ENCODE data around the gene FTCD.
A peak's percentile ranks its signal among the peaks of the same experiment; 100 is the strongest.

Gene FTCD

DNA sequence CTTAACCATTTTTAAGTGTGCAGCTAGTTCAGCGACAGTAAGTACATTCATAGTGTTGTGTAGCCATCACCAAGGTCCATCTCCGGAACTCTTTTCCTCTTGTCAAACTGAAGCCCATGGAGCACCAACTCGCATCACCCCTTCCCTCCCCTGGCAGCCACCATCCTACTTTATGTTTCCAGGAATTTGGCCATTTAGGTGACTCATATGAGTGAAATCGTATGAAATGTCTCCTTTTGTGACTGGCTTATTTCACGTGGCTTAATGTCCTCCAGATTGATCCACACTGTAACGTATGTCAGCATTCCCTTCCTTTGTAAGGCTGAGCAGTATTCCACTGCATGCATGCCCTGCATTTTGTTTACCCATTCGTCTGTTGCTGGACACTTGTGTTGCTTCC is 55.0 kb downstream of the FTCD start:
- H3K4me3 ChIP-seq (ENCODE audit: low read length), result peak overlapping the region; percentile 92
- H3K9me3 ChIP-seq (ENCODE audit: control insufficient read depth, low read length), result no peaks in the 10 kb centered on the region
- peak overlapping the region; percentile 99 for H3K9ac ChIP-seq (ENCODE audit: low read length)
- H3K36me3 ChIP-seq (ENCODE audit: control insufficient read depth, insufficient read depth, low read length, severe bottlenecking), result peaks cover 16% of the 10 kb centered on the region
- peak; percentile 81 for DNase-seq (ENCODE audit: low read depth)
- H3K4me1 ChIP-seq (ENCODE audit: control insufficient read depth, insufficient read depth, low read length), result peaks cover 56% of the 10 kb centered on the region
- H3K27me3 ChIP-seq (replicated peaks; ENCODE audit: control insufficient read depth, insufficient read depth, low read length), result no peaks in the 10 kb centered on the region

DNA sequence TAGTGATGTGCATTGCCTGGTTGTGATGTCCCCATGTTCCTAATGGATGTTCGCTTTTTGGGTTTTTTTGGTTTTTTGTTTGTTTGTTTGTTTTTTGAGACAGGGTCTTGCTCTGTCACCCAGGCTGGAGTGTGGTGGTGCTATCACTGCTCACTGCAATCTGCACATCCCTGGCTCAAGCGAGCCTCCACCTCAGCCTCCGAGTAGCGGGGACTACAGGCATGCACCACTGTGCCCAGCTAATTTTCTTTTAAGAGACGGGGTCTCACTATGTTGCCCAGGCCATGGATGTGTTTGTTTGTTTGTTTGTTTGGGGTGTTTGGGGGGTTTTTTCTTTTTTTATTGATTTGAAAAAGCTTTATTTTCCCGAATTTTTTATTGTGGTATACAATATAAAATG is 55.4 kb downstream of the FTCD start:
- H3K36me3 ChIP-seq (ENCODE audit: control insufficient read depth, insufficient read depth, low read length, severe bottlenecking), result peaks cover 16% of the 10 kb centered on the region
- H3K9ac ChIP-seq (ENCODE audit: low read length), result peak overlapping the region; percentile 99
- no peaks in the 10 kb centered on the region for H3K9me3 ChIP-seq (ENCODE audit: control insufficient read depth, low read length)
- DNase-seq (ENCODE audit: low read depth), result no peak
- peaks cover 57% of the 10 kb centered on the region for H3K4me1 ChIP-seq (ENCODE audit: control insufficient read depth, insufficient read depth, low read length)
- no peaks in the 10 kb centered on the region for H3K27me3 ChIP-seq (replicated peaks; ENCODE audit: control insufficient read depth, insufficient read depth, low read length)
- peak overlapping the region; percentile 92 for H3K4me3 ChIP-seq (ENCODE audit: low read length)

DNA sequence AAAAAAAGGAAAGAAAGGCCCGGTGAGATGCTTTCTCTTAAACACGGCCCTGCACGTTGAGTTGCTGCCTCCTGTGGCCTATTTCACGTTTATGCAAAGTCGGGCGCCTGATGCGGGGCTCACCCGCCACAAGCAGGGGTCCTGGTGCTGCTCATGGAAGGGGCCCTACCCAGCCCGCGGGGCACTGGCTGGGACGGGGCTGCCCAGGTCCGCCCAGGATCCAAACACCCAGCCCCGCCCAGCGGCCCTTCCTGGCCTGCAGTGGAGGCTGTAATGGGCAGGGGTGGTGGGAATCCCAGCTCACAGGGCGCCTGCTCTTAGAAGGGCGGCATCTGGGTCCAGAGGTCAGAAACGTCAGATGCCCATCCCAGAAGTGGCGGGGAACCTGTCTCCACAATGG is 55.9 kb downstream of the FTCD start:
- H3K9me3 ChIP-seq (ENCODE audit: control insufficient read depth, low read length), result no peaks in the 10 kb centered on the region
- H3K36me3 ChIP-seq (ENCODE audit: control insufficient read depth, insufficient read depth, low read length, severe bottlenecking), result peaks cover 10% of the 10 kb centered on the region
- H3K9ac ChIP-seq (ENCODE audit: low read length), result peak overlapping the region; percentile 99
- peak; percentile 71 for DNase-seq (ENCODE audit: low read depth)
- H3K27me3 ChIP-seq (replicated peaks; ENCODE audit: control insufficient read depth, insufficient read depth, low read length), result no peaks in the 10 kb centered on the region
- peak overlapping the region; percentile 92 for H3K4me3 ChIP-seq (ENCODE audit: low read length)
- H3K4me1 ChIP-seq (ENCODE audit: control insufficient read depth, insufficient read depth, low read length), result peaks cover 55% of the 10 kb centered on the region

DNA sequence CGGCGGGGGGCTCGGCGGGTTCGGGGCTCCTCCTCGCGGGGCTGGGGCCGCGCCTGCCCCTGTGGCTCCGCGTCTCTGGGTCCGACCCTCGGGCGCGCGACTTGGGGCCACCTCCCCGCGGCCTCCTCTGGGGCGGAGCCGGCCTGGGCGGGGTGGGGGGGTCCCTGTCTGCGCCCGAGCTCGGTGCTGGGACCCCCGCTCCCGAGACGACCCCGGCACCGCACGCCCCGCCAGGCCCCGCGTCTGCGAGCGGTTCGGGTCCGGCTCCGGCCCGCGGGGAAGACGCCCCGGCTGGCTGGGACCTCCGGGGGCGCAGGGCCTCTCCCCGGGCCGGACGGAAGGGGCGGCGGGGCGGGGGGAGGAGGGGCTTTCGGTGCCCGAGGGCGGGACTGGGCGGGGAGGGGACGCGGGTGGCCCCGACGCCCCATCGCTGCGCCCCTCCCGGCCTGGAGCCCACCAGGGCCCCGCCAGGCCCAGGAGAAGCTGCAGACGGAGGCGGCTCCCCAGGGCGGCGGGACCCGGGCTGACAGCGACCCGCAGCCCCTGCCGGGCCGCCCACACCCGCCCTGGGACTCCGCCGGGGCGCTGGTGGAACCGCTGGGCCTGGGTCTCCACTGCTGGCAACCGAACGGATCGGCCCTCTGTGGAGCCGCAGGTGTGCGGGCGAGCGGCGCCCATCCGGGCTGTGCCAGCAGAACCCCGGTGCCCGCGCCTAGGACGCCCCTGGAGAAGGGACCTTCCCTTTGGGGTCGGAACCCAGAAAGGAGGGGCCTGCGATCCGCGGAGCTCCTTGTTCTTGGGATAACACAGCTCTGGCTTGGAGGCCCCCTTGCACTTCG is 56.9 kb downstream of the FTCD start:
- H3K9ac ChIP-seq (ENCODE audit: low read length), result peak overlapping the region; percentile 99
- H3K36me3 ChIP-seq (ENCODE audit: control insufficient read depth, insufficient read depth, low read length, severe bottlenecking), result peaks cover 5% of the 10 kb centered on the region
- H3K4me1 ChIP-seq (ENCODE audit: control insufficient read depth, insufficient read depth, low read length), result peaks cover 50% of the 10 kb centered on the region
- H3K27me3 ChIP-seq (replicated peaks; ENCODE audit: control insufficient read depth, insufficient read depth, low read length), result no peaks in the 10 kb centered on the region
- H3K9me3 ChIP-seq (ENCODE audit: control insufficient read depth, low read length), result no peaks in the 10 kb centered on the region
- peak; percentile 70 for DNase-seq (ENCODE audit: low read depth)
- peak overlapping the region; percentile 92 for H3K4me3 ChIP-seq (ENCODE audit: low read length)

DNA sequence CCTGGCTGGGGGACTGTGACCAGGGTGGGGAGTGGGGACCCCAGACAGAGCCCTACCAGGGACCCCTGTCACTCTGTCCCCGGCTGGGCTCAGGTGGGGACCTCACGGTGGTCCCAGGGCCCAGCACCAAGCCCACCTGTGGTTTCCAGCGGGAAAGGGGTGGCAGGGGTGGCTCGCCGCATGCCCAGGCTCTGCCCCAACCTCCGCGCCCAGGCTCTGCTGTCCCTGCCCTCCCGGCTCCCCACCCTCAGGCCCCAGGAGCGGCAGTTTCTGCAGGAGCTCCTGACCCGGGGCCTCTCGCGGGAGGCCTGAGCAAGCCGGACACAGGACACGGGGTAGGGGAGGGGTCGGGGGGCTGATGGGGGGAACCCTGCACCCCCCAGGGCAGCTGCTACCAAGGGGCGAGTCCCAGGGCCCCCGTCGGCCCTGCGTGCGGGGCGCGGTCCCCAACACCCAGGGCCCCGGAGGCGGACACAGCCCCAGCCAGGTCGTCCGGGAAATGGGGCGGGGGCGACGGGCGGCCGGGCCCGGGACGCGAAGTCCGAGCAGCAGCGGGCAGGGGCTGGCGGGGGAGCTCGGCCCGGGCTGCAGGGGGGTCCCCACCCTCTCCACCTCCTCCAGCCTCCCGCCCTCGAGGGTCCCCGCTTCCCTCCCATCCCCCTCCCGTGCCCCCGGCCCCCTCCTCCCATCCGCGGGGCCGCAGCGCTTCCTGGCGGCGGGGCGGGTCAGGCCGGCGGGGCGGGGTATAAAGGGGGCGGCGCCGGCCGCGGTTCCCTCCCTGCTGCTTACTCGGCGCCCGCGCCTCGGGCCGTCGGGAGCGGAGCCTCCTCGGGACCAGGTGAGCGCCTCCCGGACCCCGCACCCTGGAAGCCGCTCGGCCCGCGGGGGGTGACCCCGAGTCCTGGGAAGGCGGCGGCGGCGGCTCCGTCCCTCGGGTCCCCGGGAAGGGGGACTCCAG is 57.8 kb downstream of the FTCD start, which contains the start of gene COL6A2:
Gene COL6A2, plus strand, starts transcription at position 777 of the 958 bp plus-strand sequence.
- Histone ChIP-seq H3K9ac (ENCODE audit: low read length) (peak within 1 kb of the TSS; percentile 99), H3K9me3 (ENCODE audit: control insufficient read depth, low read length) (no peaks in the 10 kb centered on the region), H3K27me3 (replicated peaks; ENCODE audit: control insufficient read depth, insufficient read depth, low read length) (no peaks in the 10 kb centered on the region), H3K36me3 (ENCODE audit: control insufficient read depth, insufficient read depth, low read length, severe bottlenecking) (peaks cover 5% of the 10 kb centered on the region), H3K4me1 (ENCODE audit: control insufficient read depth, insufficient read depth, low read length) (peaks cover 53% of the 10 kb centered on the region), H3K4me3 (ENCODE audit: low read length) (peak within 1 kb of the TSS; percentile 92)
- DNase-seq (ENCODE audit: low read depth), result peak; percentile 89

DNA sequence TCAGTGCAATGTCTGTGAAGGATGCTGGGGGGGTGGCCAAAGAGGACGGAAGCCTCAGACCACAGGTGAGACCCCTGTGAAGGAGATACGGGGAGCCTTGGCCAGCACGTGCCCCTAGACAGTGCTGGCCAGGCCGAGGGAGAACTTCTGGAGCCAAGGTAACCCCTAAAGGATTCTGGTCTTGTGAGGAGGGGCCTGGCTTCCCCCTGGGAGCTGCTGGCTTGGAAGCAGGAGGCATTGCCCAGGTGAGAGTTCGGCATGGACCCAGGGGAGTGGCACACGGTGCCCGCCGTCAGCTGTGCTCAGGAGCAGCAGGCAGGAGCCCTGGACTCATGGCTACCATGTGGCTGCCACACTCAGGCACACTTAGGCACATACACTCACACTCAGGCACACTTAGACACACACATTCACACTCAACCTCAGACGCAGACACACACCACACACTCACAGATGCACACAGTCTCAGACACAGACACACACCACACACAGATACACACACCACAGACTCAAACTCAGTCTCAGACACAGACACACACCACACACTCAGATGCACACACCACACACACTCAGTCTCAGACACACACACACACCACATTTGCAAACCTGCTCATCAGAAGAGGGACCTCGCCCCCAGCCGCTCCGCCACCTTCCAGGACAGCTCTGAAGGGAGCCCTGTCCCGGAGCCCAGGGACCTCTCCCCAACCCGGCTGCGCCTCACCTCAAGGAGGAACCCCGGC is 58.6 kb downstream of the FTCD start:
- Histone ChIP-seq H3K4me1 (ENCODE audit: control insufficient read depth, insufficient read depth, low read length) (peaks cover 59% of the 10 kb centered on the region), H3K27me3 (replicated peaks; ENCODE audit: control insufficient read depth, insufficient read depth, low read length) (no peaks in the 10 kb centered on the region), H3K9ac (ENCODE audit: low read length) (peak overlapping the region; percentile 95), H3K36me3 (ENCODE audit: control insufficient read depth, insufficient read depth, low read length, severe bottlenecking) (peaks cover 5% of the 10 kb centered on the region), H3K9me3 (ENCODE audit: control insufficient read depth, low read length) (no peaks in the 10 kb centered on the region), H3K4me3 (ENCODE audit: low read length) (peak overlapping the region; percentile 78)
- no peak for DNase-seq (ENCODE audit: low read depth)

DNA sequence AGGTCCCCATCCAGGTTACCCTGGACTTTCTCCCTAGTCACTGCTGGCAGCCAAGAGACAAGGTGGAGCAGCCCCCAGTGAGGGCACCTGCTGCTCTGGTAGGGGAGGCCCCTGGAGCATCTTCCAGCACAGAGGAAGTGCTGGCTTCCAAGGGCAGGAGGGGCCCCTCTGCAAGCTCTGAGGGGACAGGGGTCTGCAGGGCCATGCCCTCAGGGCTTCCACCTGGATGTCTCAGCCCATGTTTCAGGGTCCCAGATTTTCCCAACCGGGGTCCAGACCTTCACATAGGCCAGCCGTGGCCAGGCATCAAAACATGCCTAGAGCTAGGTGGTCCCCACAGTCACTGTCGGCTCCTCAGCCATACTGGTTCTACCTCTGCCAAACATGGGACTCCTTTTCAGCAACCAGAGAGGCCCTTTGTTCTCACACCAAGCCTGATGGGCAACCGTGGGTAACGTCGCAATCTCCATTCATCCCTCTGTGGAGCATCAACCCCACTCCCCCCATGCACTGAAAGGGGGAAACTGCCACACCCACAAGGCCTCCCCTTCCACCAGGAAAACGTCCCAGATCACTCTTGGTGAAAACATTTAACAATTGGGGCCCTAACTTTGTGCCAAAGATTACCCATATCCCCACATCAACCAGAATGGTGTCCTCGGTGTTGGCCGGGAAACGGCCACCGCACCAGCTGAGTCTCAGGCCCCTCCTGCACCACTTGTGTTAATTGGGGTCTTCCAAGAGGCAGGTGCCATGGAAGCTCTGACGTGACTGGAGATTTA is 59.4 kb downstream of the FTCD start:
- Histone ChIP-seq H3K9me3 (ENCODE audit: control insufficient read depth, low read length) (no peaks in the 10 kb centered on the region), H3K36me3 (ENCODE audit: control insufficient read depth, insufficient read depth, low read length, severe bottlenecking) (no peaks in the 10 kb centered on the region), H3K27me3 (replicated peaks; ENCODE audit: control insufficient read depth, insufficient read depth, low read length) (no peaks in the 10 kb centered on the region), H3K4me3 (ENCODE audit: low read length) (peak overlapping the region; percentile 78), H3K9ac (ENCODE audit: low read length) (peak overlapping the region; percentile 95), H3K4me1 (ENCODE audit: control insufficient read depth, insufficient read depth, low read length) (peaks cover 55% of the 10 kb centered on the region)
- DNase-seq (ENCODE audit: low read depth), result no peak

DNA sequence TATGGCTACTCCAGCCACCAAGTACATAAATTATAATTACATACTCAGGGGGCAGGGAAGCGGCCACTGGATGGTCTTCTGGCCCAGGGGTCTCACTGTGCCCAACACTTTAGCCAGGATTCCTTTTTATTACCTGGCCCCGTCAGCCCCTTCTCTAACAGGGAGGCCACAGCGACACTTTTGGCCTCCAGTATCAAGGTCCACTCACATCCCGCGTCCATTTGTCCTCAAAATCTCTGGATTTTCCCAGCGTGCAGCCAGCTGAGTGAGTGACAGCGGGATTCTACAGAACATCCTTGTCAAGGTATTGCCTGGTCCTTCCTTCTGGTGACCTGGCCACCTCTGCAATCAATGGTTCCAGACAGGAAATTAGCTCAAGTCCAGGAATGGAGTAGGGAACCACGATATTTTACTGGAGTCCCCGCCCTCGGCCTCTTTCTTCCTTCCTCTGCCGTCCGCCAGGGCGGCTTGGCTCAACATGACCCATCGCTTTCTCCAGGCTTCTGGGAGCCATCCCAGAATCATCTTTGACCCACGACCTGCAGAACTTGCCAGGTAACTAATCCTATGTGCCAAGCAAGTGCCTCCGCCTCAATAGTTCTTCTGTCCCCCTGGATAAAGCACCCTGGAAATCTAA is 60.2 kb downstream of the FTCD start:
- Histone ChIP-seq H3K9ac (ENCODE audit: low read length) (no peak overlapping the region), H3K27me3 (replicated peaks; ENCODE audit: control insufficient read depth, insufficient read depth, low read length) (no peaks in the 10 kb centered on the region), H3K4me3 (ENCODE audit: low read length) (no peak overlapping the region), H3K9me3 (ENCODE audit: control insufficient read depth, low read length) (no peaks in the 10 kb centered on the region), H3K4me1 (ENCODE audit: control insufficient read depth, insufficient read depth, low read length) (peaks cover 49% of the 10 kb centered on the region), H3K36me3 (ENCODE audit: control insufficient read depth, insufficient read depth, low read length, severe bottlenecking) (no peaks in the 10 kb centered on the region)
- no peak for DNase-seq (ENCODE audit: low read depth)

DNA sequence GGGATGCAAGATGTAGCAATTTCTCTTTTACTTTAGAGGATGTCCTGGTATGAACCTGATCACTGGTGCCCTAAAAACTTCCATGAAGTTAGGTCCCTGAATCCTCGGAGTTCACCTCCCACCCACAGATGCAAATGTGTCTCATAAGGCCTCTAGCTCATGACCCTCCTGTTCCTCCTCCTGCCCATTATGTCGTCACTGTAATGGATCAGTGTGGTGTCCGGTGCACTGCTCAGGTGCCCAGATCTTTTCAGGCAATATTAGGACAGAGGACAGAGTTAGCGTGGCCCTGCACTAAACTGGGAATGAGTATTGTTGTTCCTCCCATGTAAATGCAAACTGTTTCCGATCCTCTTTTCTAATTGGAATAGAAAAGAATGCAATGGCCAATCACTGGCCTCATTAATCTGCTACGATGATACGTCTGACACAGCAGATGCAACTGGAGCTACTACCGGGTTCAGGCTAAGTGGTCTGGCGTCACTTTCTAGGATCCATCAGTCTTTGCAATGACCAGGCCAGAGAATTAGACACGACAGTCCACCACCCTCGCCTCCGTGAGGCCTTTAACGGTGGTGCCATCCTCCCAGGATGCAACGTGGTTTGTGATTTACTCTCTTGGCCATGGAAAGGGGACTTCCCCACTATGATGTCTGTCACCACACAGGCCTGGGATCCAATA is 60.8 kb downstream of the FTCD start:
- peaks cover 49% of the 10 kb centered on the region for H3K4me1 ChIP-seq (ENCODE audit: control insufficient read depth, insufficient read depth, low read length)
- no peaks in the 10 kb centered on the region for H3K36me3 ChIP-seq (ENCODE audit: control insufficient read depth, insufficient read depth, low read length, severe bottlenecking)
- no peaks in the 10 kb centered on the region for H3K27me3 ChIP-seq (replicated peaks; ENCODE audit: control insufficient read depth, insufficient read depth, low read length)
- no peak for DNase-seq (ENCODE audit: low read depth)
- no peaks in the 10 kb centered on the region for H3K9me3 ChIP-seq (ENCODE audit: control insufficient read depth, low read length)
- H3K9ac ChIP-seq (ENCODE audit: low read length), result peak overlapping the region; percentile 88
- no peak overlapping the region for H3K4me3 ChIP-seq (ENCODE audit: low read length)

Data from adipocyte (in vitro differentiated cells).